ENCODE measurements around the gene ATG16L1.
A peak's percentile ranks its signal among the peaks of the same experiment; 100 is the strongest.

ATG16L1 gene

GRCh38 chr2:233251306-233252116 is at the start of gene ATG16L1:
TSS of gene ATG16L1 (plus strand) at chr2:233251673. CDS start at chr2:233251828, 155 bp downstream.
- DNase-seq: peak; percentile 98

- peak; percentile 78 for DNase-seq
Observed at GRCh38 chr2:233202531-233202944, 48.9 kb upstream of the ATG16L1 start.

GRCh38 chr2:233203060-233203459 is 48.4 kb upstream of the ATG16L1 start:
- no peak for DNase-seq

GRCh38 chr2:233204286-233204936 is 47.1 kb upstream of the ATG16L1 start:
- DNase-seq: no peak

- DNase-seq: no peak
Observed at GRCh38 chr2:233208382-233209116, 42.9 kb upstream of the ATG16L1 start.

- no peak for DNase-seq
Observed at GRCh38 chr2:233209117-233209532, 42.3 kb upstream of the ATG16L1 start.

GRCh38 chr2:233209533-233210171 is 41.8 kb upstream of the ATG16L1 start:
- no peak for DNase-seq

- no peak for DNase-seq
Observed at GRCh38 chr2:233210281-233210680, 41.2 kb upstream of the ATG16L1 start.

- DNase-seq: no peak
Observed at GRCh38 chr2:233210843-233211547, 40.5 kb upstream of the ATG16L1 start.

GRCh38 chr2:233211548-233211895 is 40.0 kb upstream of the ATG16L1 start:
- no peak for DNase-seq

- no peak for DNase-seq
Observed at GRCh38 chr2:233213011-233213410, 38.5 kb upstream of the ATG16L1 start.

GRCh38 chr2:233213975-233214374 is 37.5 kb upstream of the ATG16L1 start:
- no peak for DNase-seq

GRCh38 chr2:233217892-233218377 is 33.5 kb upstream of the ATG16L1 start:
- peak; percentile 47 for DNase-seq

- DNase-seq: no peak
Observed at GRCh38 chr2:233218836-233219235, 32.6 kb upstream of the ATG16L1 start.

- DNase-seq: no peak
Observed at GRCh38 chr2:233219848-233220247, 31.6 kb upstream of the ATG16L1 start.

- DNase-seq: peak; percentile 23
Observed at GRCh38 chr2:233221378-233222063, 30.0 kb upstream of the ATG16L1 start.

- DNase-seq: peak; percentile 25
Observed at GRCh38 chr2:233223059-233223894, 28.2 kb upstream of the ATG16L1 start.

- no peak for DNase-seq
Observed at GRCh38 chr2:233225230-233226068, 26.0 kb upstream of the ATG16L1 start.

- no peak for DNase-seq
Observed at GRCh38 chr2:233226511-233227031, 24.9 kb upstream of the ATG16L1 start.
